Measurements from ENCODE around the gene G6PC1.

The G6PC1 gene

DNA sequence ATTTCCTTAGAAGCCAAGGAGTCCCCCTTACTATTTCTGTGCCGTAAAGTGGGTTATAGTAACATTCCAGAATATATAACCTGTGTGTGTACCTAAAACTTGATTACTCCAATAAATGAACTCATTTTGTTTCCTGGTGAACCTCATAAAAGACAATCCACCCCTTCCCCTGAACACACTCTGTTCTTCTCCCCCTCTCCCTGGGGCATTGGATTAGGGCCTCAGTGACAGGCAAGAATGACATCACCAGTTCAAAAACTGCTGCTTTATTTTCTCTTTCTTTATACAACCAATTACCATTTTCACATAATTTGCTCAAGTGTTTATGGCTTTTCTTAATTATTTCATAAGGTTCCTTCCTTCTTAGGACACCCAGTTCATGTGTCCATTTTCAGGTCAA lies 46.2 kb downstream of the G6PC1 start:
- H3K4me3 ChIP-seq (ENCODE audit: low read length): no peak overlapping the region
- TF ChIP-seq, protein P1, sequence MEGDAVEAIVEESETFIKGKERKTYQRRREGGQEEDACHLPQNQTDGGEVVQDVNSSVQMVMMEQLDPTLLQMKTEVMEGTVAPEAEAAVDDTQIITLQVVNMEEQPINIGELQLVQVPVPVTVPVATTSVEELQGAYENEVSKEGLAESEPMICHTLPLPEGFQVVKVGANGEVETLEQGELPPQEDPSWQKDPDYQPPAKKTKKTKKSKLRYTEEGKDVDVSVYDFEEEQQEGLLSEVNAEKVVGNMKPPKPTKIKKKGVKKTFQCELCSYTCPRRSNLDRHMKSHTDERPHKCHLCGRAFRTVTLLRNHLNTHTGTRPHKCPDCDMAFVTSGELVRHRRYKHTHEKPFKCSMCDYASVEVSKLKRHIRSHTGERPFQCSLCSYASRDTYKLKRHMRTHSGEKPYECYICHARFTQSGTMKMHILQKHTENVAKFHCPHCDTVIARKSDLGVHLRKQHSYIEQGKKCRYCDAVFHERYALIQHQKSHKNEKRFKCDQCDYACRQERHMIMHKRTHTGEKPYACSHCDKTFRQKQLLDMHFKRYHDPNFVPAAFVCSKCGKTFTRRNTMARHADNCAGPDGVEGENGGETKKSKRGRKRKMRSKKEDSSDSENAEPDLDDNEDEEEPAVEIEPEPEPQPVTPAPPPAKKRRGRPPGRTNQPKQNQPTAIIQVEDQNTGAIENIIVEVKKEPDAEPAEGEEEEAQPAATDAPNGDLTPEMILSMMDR (conservative IDR thresholded peaks at IDR 0.05; ENCODE audit: low read length): no peak
- DNase-seq (ENCODE audit: low read depth): no peak

GRCh38 chr17:42950044-42950783 lies 49.6 kb downstream of the G6PC1 start:
- DNase-seq (ENCODE audit: low read depth): no peak
- TF ChIP-seq, protein P1 (conservative IDR thresholded peaks at IDR 0.05; ENCODE audit: low read length): no peak
- H3K4me3 ChIP-seq (ENCODE audit: low read length): no peak overlapping the region

Measured in AG10803 (cell line).